ENCODE data around the gene SETD3.

DNA sequence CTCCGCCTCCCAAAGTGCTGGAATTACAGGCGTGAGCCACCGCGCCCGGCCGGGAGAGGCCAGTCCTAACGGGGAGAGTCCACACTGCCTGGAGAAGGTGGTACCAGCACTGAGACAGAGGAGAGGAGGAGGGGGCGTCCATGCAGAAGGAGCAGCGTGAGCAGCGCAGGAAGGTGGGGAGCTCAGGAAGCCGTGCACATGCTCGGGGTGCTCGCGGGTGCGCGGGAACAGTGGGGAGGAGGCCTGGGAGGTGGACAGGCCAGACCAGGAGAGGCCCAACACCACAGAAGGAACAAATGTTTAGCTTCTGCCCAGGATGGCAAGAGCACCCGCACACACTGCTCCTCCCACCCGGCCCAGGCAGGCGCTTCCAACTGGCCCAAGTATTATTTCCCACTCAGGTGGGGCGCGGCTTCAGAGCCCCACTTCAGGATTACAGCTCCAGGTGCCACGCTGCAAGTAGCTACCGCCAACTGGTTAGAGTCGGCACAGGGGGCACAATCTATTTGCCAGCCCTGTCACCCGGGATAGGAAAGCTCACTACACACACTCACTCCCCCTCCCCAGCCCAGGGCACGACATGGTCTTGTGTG lies 127.9 kb downstream of the SETD3 start:
- TF ChIP-seq, protein P1, sequence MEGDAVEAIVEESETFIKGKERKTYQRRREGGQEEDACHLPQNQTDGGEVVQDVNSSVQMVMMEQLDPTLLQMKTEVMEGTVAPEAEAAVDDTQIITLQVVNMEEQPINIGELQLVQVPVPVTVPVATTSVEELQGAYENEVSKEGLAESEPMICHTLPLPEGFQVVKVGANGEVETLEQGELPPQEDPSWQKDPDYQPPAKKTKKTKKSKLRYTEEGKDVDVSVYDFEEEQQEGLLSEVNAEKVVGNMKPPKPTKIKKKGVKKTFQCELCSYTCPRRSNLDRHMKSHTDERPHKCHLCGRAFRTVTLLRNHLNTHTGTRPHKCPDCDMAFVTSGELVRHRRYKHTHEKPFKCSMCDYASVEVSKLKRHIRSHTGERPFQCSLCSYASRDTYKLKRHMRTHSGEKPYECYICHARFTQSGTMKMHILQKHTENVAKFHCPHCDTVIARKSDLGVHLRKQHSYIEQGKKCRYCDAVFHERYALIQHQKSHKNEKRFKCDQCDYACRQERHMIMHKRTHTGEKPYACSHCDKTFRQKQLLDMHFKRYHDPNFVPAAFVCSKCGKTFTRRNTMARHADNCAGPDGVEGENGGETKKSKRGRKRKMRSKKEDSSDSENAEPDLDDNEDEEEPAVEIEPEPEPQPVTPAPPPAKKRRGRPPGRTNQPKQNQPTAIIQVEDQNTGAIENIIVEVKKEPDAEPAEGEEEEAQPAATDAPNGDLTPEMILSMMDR (IDR thresholded peaks at IDR 0.05; ENCODE audit: low read length) = no peak
- TF ChIP-seq EZH2 (IDR thresholded peaks at IDR 0.05; ENCODE audit: borderline replicate concordance, low read length) = no peak

Data from OCI-LY1 (cell line).